ENCODE results near the gene UNC5C.

UNC5C gene

DNA sequence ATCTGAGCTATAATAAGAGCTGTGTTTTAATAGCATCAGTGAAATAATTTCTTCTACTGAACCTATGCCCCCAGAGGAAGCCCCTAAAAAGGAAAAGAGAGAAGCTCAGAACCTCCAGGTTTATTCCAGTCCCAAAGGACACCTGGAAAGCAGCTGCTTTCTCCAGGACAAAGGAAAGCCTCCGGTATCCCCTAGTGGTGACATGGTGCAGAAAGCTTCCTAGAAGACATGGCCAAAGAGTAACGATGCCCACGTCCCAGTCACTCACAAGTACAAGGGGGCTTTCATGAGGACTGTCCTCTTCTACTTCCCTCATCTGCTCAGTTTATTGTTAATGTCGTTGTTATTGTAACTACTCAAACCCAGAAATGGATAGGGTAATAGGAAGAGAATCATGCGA is 343.9 kb downstream of the UNC5C start:
- no peaks in the 10 kb centered on the region for H3K9me3 ChIP-seq (ENCODE audit: control insufficient read depth in 2 of 2, low read length in 2 of 2)
- H3K9ac ChIP-seq (ENCODE audit: low read length in 2 of 2), result no peak overlapping the region
- H3K4me3 ChIP-seq (ENCODE audit: low read length in 2 of 2), result no peak overlapping the region
- H3K4me1 ChIP-seq (ENCODE audit: control insufficient read depth, insufficient read depth, low read length), result no peaks in the 10 kb centered on the region
- H3K27me3 ChIP-seq (ENCODE audit: control insufficient read depth in 1 of 2, insufficient read depth in 2 of 2, low read length in 2 of 2), result no peaks in the 10 kb centered on the region
- no peaks in the 10 kb centered on the region for H3K36me3 ChIP-seq (ENCODE audit: control insufficient read depth in 2 of 2, insufficient read depth in 2 of 2, low read length in 2 of 2)
- no peak overlapping the region for H3K27ac ChIP-seq (ENCODE audit: low read length)

DNA sequence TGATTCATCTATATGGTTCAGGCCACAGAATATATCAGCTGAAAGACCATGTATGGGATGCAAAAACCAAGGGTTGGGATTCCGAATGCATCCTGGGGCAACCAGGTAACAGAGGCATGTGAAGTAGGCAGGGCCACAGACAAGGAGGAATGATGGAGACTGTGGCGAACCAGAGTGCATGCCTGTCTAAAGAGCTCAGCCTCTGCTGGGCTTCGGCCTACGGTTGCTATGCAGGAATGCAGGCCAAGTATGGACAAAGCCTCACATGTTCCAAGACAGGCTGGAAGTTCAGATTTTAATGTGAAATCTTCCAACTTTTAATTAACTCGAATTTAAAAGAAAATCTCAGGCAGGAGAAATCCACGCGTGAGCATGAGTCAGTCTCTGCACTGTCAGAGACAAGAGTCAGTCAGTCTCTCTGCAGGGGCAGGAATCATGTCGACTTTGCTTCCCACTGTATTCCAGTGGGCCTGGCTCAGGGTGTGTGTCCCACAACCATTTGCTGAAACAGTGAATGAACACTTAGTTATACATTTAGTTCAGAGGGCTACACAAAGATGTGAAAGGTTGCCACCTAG is 344.4 kb downstream of the UNC5C start:
- H3K9ac ChIP-seq (ENCODE audit: low read length in 2 of 2), result no peak overlapping the region
- no peak overlapping the region for H3K27ac ChIP-seq (ENCODE audit: low read length)
- H3K4me1 ChIP-seq (ENCODE audit: control insufficient read depth, insufficient read depth, low read length), result no peaks in the 10 kb centered on the region
- H3K36me3 ChIP-seq (ENCODE audit: control insufficient read depth in 2 of 2, insufficient read depth in 2 of 2, low read length in 2 of 2), result no peaks in the 10 kb centered on the region
- H3K9me3 ChIP-seq (ENCODE audit: control insufficient read depth in 2 of 2, low read length in 2 of 2), result no peaks in the 10 kb centered on the region
- H3K4me3 ChIP-seq (ENCODE audit: low read length in 2 of 2), result no peak overlapping the region
- H3K27me3 ChIP-seq (ENCODE audit: control insufficient read depth in 1 of 2, insufficient read depth in 2 of 2, low read length in 2 of 2), result no peaks in the 10 kb centered on the region

DNA sequence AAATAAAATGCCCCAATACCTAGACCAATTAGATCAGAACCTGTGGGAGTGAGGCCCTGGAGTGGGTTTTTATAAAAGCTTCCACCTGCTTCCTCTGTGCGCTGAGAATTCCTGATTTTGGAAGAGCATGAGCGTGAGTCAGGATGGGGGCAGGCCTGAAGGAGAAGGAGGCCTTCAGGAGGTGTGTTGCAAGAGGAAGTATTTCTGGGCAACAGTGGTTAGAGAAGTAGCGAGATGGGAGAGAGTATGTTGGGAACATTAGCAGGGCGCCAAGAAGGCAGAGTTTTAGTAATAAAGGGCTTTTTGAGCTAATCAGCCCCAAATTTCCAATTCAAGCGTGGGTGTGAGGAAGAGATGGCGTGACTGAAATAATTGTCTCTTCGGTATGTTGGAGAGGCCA is 349.8 kb downstream of the UNC5C start:
- H3K9ac ChIP-seq (ENCODE audit: low read length in 2 of 2), result no peak overlapping the region
- no peaks in the 10 kb centered on the region for H3K9me3 ChIP-seq (ENCODE audit: control insufficient read depth in 2 of 2, low read length in 2 of 2)
- no peaks in the 10 kb centered on the region for H3K4me1 ChIP-seq (ENCODE audit: control insufficient read depth, insufficient read depth, low read length)
- H3K27me3 ChIP-seq (ENCODE audit: control insufficient read depth in 1 of 2, insufficient read depth in 2 of 2, low read length in 2 of 2), result no peaks in the 10 kb centered on the region
- H3K27ac ChIP-seq (ENCODE audit: low read length), result no peak overlapping the region
- no peak overlapping the region for H3K4me3 ChIP-seq (ENCODE audit: low read length in 2 of 2)
- no peaks in the 10 kb centered on the region for H3K36me3 ChIP-seq (ENCODE audit: control insufficient read depth in 2 of 2, insufficient read depth in 2 of 2, low read length in 2 of 2)

DNA sequence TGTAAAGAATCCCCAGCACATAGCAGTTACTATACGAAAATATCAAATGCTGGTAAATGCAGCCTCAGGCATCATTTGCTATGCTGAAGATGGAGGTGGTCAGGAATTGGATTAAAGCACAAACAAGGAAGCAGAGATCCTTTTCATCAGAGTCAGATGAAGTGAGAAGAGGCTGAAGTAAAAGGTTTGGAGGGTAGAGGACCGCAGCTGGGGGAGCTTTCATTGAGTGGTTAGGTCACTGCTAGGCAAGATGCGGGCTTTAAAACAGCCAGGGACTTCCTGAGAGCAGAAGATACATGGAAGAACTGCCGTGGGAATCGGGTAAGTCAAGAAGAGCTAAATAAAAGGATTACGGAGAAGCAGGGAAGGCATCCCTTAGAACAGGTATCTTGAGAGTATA is 351.4 kb downstream of the UNC5C start:
- no peaks in the 10 kb centered on the region for H3K36me3 ChIP-seq (ENCODE audit: control insufficient read depth in 2 of 2, insufficient read depth in 2 of 2, low read length in 2 of 2)
- no peaks in the 10 kb centered on the region for H3K4me1 ChIP-seq (ENCODE audit: control insufficient read depth, insufficient read depth, low read length)
- no peaks in the 10 kb centered on the region for H3K9me3 ChIP-seq (ENCODE audit: control insufficient read depth in 2 of 2, low read length in 2 of 2)
- H3K9ac ChIP-seq (ENCODE audit: low read length in 2 of 2), result no peak overlapping the region
- peaks cover 0 to 2% of the 10 kb centered on the region in 2 donors for H3K27me3 ChIP-seq (ENCODE audit: control insufficient read depth in 1 of 2, insufficient read depth in 2 of 2, low read length in 2 of 2)
- H3K4me3 ChIP-seq (ENCODE audit: low read length in 2 of 2), result no peak overlapping the region
- no peak overlapping the region for H3K27ac ChIP-seq (ENCODE audit: low read length)

DNA sequence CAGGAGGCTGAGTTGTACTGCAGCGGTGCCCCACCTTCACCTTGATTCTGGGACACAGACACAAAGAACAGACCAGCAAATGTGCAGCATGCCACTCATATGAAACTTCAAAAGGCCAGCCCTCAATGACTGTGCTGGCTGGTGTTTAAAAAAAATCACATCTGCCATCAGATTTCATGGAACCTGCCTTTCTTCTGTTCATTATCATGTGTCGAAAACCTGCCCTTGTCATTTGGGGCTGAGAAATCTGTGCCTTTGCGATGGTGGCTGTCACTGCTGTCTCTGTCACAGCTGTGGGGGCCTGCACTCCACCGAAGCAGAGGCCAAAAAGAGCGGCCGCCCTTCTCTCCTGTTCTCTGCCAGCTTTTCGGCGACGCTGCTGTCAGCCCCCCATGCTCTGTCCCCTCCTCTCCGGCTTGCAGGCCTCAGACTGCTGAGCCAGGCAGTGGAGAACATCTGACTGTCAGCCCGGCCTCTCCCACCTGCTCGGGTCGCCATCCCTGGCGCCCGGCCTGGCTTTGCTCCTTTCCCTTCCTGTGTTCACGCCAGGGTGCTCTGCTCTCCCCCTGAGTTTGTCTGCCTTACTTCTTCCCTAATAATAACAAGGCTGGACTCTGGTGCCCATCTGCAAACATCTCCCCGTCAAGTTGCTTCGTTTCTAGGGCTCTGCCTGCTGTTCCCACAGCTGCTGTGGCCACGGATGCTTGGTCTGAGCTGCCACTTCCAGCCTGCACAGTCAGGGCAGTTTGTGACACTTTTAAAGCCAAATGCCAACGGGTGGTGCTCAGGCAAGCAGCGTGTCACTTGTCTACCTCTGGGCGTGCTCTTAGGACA is 355.2 kb downstream of the UNC5C start:
- H3K4me3 ChIP-seq (ENCODE audit: low read length in 2 of 2), result no peak overlapping the region
- H3K4me1 ChIP-seq (ENCODE audit: control insufficient read depth, insufficient read depth, low read length), result no peaks in the 10 kb centered on the region
- H3K9me3 ChIP-seq (ENCODE audit: control insufficient read depth in 2 of 2, low read length in 2 of 2), result no peaks in the 10 kb centered on the region
- H3K27ac ChIP-seq (ENCODE audit: low read length), result no peak overlapping the region
- H3K9ac ChIP-seq (ENCODE audit: low read length in 2 of 2), result no peak overlapping the region
- H3K36me3 ChIP-seq (ENCODE audit: control insufficient read depth in 2 of 2, insufficient read depth in 2 of 2, low read length in 2 of 2), result no peaks in the 10 kb centered on the region
- H3K27me3 ChIP-seq (ENCODE audit: control insufficient read depth in 1 of 2, insufficient read depth in 2 of 2, low read length in 2 of 2), result peaks cover 0 to 2% of the 10 kb centered on the region in 2 donors

DNA sequence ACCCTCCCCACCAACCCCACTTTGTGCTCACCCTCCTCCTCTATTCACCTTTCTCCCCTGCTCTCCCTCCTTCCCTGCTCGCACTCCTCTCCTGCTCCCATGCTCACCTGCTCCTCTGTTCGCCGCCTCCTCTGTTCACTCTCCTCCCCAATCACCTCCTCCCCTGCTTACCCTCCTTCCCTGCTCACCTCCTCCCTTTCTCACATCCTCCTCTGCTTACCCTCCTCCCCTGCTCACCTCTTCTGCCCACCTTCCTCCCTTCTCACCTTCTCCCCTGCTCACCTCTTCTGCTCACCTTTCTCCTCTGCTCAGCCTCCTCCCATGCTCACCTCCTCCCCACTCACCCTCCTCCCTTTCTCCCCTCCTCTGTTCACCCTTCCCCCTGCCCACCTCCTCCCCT is 357.2 kb downstream of the UNC5C start:
- H3K27me3 ChIP-seq (ENCODE audit: control insufficient read depth in 1 of 2, insufficient read depth in 2 of 2, low read length in 2 of 2), result peaks cover 0 to 2% of the 10 kb centered on the region in 2 donors
- H3K27ac ChIP-seq (ENCODE audit: low read length), result no peak overlapping the region
- no peak overlapping the region for H3K4me3 ChIP-seq (ENCODE audit: low read length in 2 of 2)
- H3K9ac ChIP-seq (ENCODE audit: low read length in 2 of 2), result no peak overlapping the region
- no peaks in the 10 kb centered on the region for H3K36me3 ChIP-seq (ENCODE audit: control insufficient read depth in 2 of 2, insufficient read depth in 2 of 2, low read length in 2 of 2)
- no peaks in the 10 kb centered on the region for H3K9me3 ChIP-seq (ENCODE audit: control insufficient read depth in 2 of 2, low read length in 2 of 2)
- H3K4me1 ChIP-seq (ENCODE audit: control insufficient read depth, insufficient read depth, low read length), result no peaks in the 10 kb centered on the region

DNA sequence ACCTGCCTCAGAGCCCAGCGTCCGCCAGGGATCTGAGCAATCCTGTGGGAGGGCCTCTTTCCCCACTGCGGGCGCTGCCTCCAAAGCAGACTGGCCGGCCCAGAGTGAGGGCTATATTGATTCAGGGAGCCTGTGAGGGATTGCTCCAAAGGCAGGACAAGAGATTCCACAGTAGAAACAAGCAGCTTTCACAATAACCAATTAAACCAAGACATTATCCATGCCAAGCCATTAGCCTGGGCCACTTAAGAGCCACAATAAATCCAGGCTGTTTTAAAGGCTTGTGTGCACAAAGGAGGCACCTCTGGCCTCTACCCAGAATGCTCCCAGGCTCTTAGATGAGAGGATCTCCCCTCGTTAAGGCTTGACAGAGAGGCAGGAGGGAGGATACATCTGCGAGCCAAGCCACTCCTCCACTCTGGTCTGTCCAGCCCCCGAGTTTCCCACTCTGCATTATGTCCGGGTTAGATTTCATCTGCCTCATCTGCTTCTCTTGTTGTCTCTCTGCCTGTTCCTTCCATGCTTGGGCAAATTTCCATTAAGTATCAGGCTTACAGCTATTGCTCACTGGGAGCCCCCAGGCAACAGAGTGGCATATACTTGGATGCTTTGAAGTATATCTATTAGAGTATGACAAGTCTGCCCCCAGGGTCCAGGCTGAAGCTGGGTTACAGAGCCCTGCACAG is 357.9 kb downstream of the UNC5C start:
- H3K27me3 ChIP-seq (ENCODE audit: control insufficient read depth in 1 of 2, insufficient read depth in 2 of 2, low read length in 2 of 2), result peaks cover 0 to 2% of the 10 kb centered on the region in 2 donors
- H3K36me3 ChIP-seq (ENCODE audit: control insufficient read depth in 2 of 2, insufficient read depth in 2 of 2, low read length in 2 of 2), result no peaks in the 10 kb centered on the region
- no peak overlapping the region for H3K9ac ChIP-seq (ENCODE audit: low read length in 2 of 2)
- H3K9me3 ChIP-seq (ENCODE audit: control insufficient read depth in 2 of 2, low read length in 2 of 2), result no peaks in the 10 kb centered on the region
- no peaks in the 10 kb centered on the region for H3K4me1 ChIP-seq (ENCODE audit: control insufficient read depth, insufficient read depth, low read length)
- no peak overlapping the region for H3K27ac ChIP-seq (ENCODE audit: low read length)
- H3K4me3 ChIP-seq (ENCODE audit: low read length in 2 of 2), result no peak overlapping the region

DNA sequence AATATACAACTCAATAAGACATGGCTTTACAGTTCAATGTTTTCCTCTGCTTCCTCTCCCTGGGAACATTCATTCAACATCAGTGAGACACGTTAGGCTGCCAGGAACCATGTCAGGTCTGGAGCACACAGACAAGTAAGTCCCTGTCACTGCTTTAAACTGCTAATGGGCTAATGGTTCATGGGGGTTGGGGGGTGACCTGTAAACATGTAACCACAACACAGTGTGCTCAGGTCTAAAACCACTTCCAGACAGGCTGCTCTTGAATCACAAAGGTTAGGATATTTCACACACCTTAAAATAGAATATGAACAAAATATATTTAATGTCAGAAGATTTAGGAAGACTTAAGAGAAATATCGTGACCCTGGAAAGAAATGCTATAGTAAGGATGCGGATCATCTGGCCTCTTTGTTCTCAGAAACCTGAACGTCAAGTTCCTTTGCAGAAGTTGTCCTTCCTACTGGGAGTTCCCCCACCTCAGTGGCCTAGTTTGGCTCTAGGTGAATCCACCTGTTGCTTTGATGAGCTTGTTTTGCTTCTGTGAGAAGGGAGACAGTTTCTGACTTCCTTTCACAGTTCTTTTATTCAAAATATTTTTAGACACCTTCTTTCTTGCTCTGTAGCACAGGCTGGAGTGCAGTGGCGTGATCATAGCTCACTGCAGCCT is 359.9 kb downstream of the UNC5C start:
- H3K27ac ChIP-seq (ENCODE audit: low read length), result no peak overlapping the region
- H3K36me3 ChIP-seq (ENCODE audit: control insufficient read depth in 2 of 2, insufficient read depth in 2 of 2, low read length in 2 of 2), result no peaks in the 10 kb centered on the region
- H3K9me3 ChIP-seq (ENCODE audit: control insufficient read depth in 2 of 2, low read length in 2 of 2), result no peaks in the 10 kb centered on the region
- no peak overlapping the region for H3K4me3 ChIP-seq (ENCODE audit: low read length in 2 of 2)
- peaks cover 0 to 2% of the 10 kb centered on the region in 2 donors for H3K27me3 ChIP-seq (ENCODE audit: control insufficient read depth in 1 of 2, insufficient read depth in 2 of 2, low read length in 2 of 2)
- no peak overlapping the region for H3K9ac ChIP-seq (ENCODE audit: low read length in 2 of 2)
- H3K4me1 ChIP-seq (ENCODE audit: control insufficient read depth, insufficient read depth, low read length), result no peaks in the 10 kb centered on the region

DNA sequence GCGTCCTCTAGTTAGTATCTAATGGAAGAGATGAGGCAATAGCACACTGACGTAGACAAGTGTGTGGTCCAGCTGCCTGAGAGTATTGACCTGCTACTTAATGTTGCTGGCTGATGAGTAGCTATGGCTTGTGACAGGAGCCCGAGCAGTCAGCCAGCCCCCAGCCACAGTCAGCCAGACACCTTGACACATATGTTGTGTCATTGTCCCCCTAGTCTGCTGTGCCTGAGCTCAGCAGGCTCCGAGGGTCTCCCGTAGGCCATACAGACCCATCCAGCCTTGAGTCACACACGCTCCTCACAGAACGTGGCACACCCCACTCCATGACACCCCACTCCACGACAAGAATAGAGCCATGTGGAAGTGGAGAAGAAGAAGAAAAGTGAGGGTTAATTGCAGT is 362.1 kb downstream of the UNC5C start:
- Histone ChIP-seq H3K27me3 (ENCODE audit: control insufficient read depth in 1 of 2, insufficient read depth in 2 of 2, low read length in 2 of 2) (no peaks in the 10 kb centered on the region), H3K4me1 (ENCODE audit: control insufficient read depth, insufficient read depth, low read length) (no peaks in the 10 kb centered on the region), H3K9ac (ENCODE audit: low read length in 2 of 2) (no peak overlapping the region), H3K27ac (ENCODE audit: low read length) (no peak overlapping the region), H3K4me3 (ENCODE audit: low read length in 2 of 2) (no peak overlapping the region), H3K36me3 (ENCODE audit: control insufficient read depth in 2 of 2, insufficient read depth in 2 of 2, low read length in 2 of 2) (peaks cover 0 to 1% of the 10 kb centered on the region in 2 donors), H3K9me3 (ENCODE audit: control insufficient read depth in 2 of 2, low read length in 2 of 2) (no peaks in the 10 kb centered on the region)

DNA sequence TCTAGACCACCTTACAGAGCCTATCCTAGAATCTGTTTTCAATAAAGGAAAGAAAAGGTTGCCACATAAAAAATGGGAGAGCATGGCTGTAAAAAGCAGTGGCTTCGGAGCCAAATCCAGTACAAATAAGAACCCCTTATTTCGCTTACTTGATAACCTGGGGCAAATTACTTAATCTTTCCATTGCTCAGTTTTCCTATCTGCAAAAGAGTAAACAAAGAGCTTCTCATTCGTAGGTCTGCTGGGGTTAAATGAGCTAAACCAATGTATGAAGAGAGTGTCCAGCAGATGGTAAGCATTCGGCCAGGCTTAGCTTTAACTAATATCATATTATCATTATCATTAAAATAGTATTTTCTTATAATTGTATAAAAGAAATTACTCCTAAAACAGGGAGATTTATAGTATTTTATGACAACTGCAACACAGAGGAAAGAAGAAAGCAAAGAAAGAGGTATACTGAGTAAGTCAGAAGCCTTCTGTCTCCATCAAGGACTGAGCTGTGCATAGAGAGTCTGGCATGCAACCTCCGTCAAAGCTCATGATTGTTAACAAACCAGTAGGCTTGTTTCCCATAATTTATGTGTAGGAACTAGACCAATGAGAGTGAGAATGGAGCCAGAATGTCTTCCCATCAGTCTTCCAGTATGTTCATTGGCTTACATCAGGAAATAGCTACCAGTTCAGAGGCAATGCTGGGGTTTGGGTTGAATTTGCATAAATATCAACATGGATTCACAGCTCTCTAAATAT is 364.9 kb downstream of the UNC5C start:
- Histone ChIP-seq H3K27ac (ENCODE audit: low read length) (no peak overlapping the region), H3K9ac (ENCODE audit: low read length in 2 of 2) (no peak overlapping the region), H3K4me3 (ENCODE audit: low read length in 2 of 2) (no peak overlapping the region), H3K4me1 (ENCODE audit: control insufficient read depth, insufficient read depth, low read length) (no peaks in the 10 kb centered on the region), H3K27me3 (ENCODE audit: control insufficient read depth in 1 of 2, insufficient read depth in 2 of 2, low read length in 2 of 2) (no peaks in the 10 kb centered on the region), H3K36me3 (ENCODE audit: control insufficient read depth in 2 of 2, insufficient read depth in 2 of 2, low read length in 2 of 2) (peaks cover 0 to 6% of the 10 kb centered on the region in 2 donors), H3K9me3 (ENCODE audit: control insufficient read depth in 2 of 2, low read length in 2 of 2) (no peaks in the 10 kb centered on the region)
